GM12892 (cell line): ENCODE measurements around the gene NQO2.

Experiments
- POLR2A ChIP-seq: IDR thresholded peaks from 2 replicates; pipeline ENCODE4 v1.6.1; 2011; ENCODE audit warnings: low read depth, low read length, control low read depth
- POLR2AphosphoS5 ChIP-seq: IDR thresholded peaks from 2 replicates; pipeline ENCODE4 v1.6.1; 2011; ENCODE audit warnings: low read depth, low read length, control low read depth
- TAF1 ChIP-seq: IDR thresholded peaks from 2 replicates; pipeline ENCODE4 v1.6.1; 2011; ENCODE audit warnings: low read depth, mild to moderate bottlenecking, control low read depth, low read length, borderline replicate concordance

- no peak for TF ChIP-seq POLR2AphosphoS5
- no peak for TF ChIP-seq POLR2A
- no peak for TF ChIP-seq TAF1
These were observed 19.2 kb upstream of the NQO2 start for GRCh38 chr6:2980465-2980855.
